HG02943 (cell line): ENCODE results near the gene WDR11.
"Not testable (repeated sequence)": the region's sequence is repeated elsewhere in the genome, so short reads cannot be mapped to it uniquely, and the experiment has no call there.

Source experiments
- ATAC-seq: cut with Tn5 transposase; IDR thresholded peaks from one replicate; pipeline ENCODE4 v1.9.1; 2021; ENCODE audit warnings: mild to moderate bottlenecking, low read depth, moderate library complexity; ENCODE audit not compliant: unreplicated experiment

Gene WDR11

DNA sequence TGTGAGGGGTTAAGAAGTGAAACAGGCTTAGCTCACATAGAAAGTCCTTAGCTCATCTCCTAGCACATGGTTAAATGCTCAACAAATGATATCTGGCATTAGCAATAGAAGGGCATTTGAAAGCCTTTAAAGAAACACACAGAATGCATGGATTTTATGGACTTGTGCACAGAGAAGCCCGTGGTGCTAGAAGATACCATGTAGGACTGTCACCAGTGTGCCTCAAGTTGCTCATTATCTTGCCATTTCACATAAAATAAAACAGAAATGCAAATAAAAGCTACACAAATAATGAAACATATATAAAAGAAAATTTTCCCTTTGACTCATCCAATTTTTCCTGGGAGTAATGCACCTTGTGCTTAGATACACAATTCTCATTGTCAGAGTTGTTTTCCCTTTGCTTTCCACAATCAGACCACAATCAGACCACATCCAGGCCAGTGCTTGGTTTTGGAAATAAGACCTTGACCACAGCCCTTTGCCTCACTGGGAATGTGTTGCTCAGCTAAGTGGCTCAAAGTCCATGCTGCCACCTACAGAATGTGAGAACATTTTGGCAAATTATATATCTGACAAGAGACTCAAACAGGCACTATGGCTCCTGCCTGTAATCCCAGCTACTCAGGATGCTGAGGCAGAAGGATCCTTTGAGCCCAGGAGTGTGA is 9.5 kb upstream of the WDR11 start:
- no peak for ATAC-seq

DNA sequence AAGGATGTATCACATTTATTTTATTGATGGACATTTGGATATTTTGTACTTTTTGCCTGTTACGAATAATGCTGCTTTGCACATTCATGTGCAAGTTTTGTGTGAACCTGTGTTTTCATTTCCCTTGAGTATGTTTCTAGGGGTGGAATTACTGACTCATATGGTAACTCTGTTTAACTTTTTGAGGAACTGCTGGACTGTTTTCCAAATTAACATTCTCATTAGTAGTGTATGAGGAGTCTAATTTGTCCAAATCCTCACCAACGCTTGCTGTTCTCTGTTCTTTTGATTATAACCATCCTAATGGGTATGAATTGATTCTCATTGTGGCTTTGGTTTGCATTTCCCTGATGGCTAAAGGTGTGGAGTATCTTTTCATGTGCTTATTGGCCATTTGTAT is 3.2 kb downstream of the WDR11 start:
- ATAC-seq: no peak

DNA sequence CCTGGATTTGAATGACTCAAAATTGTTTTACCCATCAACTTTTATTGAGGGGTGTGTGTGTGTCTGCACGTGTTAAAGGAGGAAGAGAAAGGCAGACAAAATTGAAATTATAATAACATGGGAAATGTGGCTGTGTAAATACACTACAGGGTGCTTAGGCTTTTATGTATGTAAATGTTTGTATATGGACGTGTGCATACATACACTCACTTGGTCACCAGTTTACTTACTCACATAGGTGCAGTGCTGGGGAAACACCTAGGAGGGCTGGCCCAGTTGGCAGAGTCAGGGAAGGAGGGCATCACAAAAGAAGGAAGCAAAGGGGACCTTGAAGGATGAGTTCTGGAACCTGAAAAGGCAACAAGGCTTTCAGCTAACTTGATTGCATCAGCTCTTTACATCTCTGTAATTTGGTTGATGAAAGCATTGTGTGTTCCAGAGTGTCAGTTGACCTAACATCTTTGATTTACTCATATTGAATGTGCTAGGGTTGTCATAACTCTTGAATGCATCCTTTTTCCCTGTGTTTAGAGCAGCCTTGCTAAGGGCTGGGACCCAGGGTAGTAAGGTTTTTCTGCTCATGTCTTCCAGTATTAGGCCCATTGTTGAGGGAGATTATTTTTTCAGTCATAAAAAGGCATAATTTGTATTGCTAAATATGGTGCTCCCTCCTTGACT is 10.2 kb downstream of the WDR11 start:
- ATAC-seq: no peak

DNA sequence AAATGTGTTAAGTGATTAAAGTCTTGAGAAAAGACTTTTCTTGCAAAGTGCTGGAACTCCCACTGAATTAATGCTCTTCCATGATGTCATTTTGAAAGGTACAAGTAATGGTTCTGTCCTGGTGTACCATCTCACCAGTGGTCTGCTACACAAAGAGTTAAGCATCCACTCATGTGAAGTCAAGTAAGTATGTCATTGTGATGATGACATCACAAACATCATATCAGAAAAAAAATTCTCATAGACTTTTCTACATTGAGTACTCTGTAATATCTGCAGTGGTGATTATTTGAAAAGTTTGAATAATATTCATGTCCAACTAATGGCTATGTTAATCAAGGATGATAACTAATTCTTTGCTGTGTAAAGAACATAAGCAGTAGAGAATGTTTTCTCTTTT is 22.6 kb downstream of the WDR11 start:
- no peak for ATAC-seq

DNA sequence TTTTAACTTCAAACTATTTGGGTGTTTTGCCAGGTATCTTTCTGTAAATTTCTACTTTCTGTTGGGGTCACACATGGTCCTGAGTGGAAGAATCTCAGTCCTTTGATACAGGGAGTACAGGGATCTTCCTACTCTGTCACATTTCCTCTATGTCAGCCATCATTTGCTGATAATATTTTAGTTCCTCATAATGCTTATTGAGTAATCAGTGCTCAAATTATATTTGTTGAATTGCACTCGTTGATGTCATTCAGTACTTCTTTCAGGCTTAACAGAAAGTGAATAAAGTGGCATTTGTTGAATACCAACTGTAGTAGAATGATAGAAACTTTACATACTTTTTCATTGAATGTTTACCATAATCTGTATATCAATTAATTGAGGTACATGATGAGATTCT is 31.9 kb downstream of the WDR11 start:
- no peak for ATAC-seq

DNA sequence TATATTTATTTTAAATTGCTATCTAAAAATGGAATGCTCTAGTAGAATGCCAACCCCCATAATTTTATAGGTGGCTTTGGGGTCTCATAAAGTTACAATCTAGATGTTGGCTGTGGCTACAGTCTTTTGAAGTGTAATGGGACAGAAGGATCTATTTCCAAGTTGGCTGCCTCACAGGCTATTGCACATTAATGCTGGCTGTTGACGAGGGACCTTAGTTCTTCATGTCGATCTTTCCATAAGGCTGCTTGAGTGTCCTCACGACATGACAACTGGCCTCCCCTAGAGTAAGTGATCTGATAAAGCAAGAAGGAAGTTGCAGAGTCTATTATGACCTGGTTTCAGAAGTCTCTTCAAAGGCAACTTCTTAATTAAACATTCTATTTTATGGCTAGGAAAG is 36.3 kb downstream of the WDR11 start:
- no peak for ATAC-seq

DNA sequence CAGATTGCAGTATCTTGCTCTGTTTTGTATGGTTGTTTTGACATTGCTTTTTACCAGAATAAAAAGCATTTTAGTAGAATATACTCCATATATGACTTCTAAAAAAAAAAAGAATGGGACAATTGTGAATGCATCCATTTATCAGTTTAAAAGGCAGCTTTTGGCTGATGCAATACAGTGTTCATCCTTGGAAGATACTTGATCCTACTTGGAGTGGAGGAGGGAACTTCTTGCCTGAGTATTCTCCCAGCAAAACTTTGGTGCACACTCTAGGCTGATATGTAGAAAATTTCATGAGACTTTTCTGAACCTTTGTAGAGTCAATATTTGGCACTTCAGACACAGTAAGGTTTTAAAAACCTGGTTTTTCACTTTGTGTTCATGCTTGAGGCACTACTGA is 40.2 kb downstream of the WDR11 start:
- ATAC-seq: no peak

DNA sequence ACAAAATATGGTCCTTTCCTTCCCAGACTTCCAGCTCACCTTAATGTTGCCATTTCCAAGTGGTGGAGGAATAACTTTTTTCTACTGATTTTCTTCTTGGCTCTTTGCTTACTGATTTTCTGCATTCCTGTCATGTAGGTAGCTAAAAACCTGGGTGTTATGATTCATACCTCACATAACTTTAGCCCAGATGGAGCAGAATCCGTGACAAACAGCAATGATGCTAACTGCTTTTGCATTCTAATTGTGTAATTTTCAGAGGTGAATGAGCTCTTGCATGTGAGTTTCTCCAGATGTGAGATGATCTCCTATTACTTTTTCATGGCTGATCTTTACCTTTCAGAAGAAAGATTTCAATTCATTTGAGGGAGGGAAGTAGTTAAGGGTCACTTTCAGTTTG is 43.4 kb downstream of the WDR11 start:
- ATAC-seq: no peak

DNA sequence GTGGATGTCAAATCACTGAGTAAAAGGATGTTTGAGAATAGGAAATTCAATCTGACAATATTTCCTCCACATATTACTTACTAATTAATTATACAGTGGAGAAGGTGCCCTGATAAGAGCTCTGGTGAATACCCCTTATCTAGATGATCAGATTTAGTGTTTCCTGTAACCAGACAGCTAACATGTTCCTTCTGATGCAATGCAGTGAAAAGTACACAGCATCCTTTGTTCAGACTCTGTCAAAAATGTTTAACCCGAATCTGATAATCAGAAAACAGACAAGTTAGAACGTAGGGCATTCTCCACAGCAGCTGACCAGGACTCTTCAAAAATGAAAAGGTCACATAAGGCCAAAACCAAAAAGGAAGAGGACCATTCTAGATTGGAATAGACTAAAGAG is 46.2 kb downstream of the WDR11 start:
- no peak for ATAC-seq

DNA sequence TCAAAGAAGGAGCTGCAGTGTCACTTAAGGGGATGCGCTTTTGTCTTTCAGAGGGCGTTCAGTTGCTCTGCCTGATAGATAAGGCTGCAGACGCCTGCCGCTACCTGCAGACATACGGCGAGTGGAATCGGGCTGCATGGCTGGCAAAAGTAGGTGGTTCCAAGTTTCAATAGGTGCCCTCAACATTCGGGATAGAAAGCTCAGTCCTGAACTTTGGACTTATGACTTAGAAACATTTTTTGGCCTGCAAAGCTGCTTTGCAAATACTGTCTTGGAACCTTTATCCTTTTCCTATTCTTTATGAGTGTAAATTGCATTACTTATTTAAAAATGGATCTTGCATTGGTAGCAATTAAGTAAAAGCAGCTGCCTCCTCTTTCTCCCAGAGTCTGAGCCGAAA is 54.1 kb downstream of the WDR11 start:
- ATAC-seq: no peak

DNA sequence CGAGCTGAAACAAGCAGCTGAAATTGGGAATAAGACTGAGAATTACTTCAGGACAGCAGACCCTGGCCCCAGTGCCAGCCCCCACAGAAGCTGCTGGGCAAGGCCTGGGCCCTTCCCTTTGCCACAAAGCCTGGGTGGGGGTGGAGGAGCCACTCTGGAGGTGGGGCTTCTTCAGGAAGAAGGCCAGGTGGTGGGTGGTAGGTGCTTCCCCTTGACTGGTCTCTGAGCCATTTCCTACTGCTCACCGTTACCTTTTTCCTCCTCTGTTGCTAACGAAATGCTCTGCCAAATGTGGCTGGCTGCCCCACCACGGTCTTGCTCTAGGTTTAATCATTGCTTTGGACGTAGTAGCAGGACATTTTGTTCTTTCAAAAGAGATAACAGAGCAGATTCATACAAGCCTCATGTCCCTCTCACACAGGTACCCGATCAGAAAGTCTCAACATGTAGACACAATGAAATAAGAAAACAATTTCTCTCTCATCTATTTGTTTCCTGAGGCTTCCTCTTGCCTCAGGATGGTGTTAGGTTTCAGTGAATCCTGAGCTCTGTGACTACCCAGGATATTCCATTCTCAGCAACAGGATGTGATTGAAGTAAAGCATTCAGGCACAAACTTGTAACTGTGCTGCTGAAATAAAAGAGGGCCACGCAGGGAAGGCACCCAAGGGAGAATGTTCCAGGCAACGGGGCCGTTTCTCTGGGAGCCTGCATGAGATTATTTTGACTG is 66.5 kb downstream of the WDR11 start:
- ATAC-seq: no peak

DNA sequence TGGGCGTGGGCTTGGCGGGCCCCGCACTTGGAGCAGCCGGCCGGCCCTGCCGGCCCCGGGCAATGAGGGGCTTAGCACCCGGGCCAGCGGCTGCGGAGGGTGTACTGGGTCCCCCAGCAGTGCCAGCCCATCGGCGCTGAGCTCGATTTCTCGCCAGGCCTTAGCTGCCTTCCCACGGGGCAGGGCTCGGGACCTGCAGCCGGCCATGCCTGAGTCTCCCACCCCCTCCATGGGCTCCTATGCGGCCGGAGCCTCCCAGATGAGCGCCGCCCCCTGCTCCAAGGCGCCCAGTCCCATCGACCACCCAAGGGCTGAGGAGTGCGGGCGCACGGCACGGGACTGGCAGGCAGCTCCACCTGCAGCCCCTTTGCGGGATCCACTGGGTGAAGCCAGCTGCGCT is 72.7 kb downstream of the WDR11 start:
- ATAC-seq: not testable (repeated sequence)

DNA sequence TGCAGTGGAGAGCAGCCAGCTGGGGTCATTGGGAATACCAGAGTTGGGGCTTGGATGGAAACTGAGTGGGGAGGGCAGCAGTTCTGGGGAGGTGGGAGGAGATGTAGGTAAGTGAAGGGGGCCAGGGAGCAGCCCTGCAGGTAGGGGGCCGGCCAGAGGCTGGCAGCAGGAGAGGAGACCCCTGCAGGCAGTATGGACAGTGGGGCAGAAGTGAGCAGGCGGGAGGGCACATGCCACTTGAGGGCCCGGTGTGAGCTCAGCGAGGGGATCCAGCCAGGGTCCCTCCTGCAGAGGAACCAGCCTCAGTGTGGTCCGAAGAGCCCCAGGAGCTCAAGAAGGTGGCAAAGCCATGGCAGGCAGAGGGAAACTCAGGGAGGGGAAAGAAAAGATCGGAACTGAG is 75.4 kb downstream of the WDR11 start:
- ATAC-seq: no peak

DNA sequence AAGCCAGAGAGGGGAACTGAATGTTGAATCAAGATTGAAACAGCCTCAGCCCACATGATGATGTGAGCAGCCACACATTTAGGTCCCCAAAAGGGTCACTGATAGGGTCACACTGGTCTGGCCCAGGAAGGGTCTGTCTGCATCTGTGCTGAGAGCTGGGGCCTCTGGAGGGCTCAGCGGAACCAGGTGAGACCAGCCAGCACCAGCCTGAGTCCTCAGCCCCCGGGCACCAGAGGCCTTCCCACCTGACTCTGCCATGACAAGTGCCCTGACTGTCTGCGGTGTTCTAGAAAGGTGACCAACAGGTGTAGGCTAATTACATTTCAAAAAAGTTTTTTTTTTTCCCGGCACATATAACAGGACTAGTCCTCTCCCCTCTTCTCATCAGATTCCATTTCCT is 76.2 kb downstream of the WDR11 start:
- no peak for ATAC-seq

DNA sequence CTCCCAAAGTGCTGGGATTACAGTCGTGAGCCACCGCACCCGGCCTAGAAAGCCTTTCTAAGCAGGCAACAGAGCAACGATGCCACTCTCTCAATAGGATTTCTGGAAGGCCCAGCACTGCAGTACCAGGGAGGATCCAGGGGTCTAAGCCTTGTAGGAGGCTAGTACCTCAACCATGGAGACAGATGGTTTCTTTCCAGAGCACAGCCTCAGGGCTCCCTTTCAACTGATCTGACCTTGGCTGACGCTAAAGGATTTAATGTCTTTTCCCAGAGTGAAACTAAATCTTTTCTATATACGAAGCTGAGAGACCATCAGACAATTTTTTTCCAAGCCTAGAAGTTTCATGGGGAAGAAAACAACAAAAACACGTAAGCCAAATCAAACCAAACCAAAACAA is 78.0 kb downstream of the WDR11 start:
- no peak for ATAC-seq

DNA sequence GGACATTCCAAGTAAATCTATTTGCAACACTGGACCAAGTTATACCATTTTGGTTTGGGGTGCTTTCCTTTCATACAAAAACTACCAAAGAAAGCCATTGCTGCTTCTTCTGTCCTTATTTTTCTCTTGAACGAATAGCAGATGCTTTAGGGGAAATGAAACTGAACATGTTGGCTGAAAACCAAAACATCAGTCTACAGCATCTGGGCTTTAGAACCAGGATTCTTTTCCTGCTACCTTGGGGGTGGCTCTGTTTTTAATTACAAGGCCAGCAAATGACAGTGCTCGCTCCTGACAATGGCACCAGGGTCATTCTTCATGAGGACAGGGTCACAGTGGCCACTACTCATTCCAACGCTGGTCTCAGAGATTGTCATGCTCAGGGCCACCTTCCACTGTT is 80.3 kb downstream of the WDR11 start:
- no peak for ATAC-seq

DNA sequence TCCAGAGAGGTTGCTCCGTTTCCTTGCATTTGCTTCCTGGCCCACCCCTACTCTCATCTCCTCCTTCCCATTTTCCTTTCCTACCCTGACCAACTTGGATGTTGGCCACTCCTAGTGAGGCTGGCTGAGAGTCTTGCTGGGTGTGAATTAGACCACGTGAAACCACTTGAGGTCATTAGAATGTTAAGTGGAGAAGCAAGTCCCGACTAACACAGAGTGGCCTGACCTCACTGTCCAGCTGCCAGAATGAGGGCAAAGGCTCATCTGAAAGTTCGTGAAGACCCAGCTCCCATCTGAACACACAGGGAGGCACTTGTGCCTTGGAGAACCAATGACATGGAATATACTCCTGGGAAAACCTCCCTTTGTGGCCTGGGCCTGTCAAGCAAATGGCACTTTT is 80.8 kb downstream of the WDR11 start:
- ATAC-seq: no peak

DNA sequence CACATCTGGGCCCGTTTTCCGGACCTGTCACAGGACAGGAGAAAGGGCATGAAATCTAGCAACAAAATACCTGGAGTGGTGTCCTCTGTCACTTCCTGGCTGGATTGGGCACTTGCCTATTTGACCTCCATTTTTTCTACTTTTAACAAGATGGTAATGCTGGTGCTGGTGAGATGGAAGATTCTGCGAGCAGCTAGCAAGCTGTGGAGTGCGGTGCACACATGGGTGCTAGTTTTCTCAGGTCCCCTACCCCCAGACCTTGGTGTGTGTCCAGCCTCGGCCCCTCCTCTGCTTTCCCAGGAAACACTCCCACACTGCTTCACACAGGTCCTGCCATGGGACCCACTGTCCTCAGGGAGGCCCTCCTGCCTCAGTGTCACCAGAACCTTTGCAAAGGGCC is 87.7 kb downstream of the WDR11 start:
- no peak for ATAC-seq

DNA sequence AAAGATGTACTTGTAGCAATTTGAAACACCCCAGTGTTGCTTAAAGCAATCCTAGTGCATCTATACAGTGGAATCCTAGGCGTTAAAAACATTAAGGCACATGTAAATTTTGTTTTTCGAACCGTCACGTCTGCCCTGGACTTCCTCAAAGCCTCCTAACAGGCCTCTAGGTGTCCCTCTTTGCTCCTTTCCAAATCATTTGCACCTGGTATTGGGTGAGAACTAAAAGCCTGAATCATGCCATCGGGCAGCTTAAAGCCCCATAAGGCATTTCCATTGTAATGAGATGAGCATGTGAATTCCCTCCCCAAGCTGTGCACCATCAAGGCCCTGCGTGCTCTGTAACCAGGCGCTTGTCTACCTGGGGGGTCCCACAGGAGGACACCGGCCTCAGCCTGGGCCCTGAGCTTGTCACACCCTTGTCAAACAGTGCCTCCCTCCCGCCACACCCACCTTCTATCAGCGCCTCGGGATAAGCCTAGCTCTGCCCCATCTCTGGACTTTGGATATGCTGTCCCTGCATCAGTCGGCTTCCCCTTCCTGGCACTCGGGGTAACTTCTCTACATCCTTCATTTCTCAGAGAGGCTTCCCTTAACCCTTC is 89.2 kb downstream of the WDR11 start:
- ATAC-seq: no peak

DNA sequence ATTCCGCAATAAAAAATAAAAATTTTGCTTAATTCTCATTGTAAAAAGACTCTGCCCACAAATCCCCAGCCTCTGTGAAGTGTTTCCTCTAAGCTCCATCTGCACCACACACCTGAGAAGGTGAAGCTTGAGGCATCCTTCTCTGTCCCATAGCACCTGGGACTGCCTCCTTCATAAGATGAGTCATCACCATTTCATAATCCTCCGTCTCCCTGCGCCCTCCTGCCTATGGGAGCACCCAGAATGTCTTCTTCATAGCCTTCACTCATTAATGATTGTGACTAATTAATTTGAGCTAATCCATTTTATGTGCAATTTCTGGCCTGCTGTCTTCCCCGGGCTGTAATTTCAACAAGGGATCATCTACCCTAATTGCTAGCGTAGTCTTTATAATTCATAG is 90.3 kb downstream of the WDR11 start:
- ATAC-seq: no peak

DNA sequence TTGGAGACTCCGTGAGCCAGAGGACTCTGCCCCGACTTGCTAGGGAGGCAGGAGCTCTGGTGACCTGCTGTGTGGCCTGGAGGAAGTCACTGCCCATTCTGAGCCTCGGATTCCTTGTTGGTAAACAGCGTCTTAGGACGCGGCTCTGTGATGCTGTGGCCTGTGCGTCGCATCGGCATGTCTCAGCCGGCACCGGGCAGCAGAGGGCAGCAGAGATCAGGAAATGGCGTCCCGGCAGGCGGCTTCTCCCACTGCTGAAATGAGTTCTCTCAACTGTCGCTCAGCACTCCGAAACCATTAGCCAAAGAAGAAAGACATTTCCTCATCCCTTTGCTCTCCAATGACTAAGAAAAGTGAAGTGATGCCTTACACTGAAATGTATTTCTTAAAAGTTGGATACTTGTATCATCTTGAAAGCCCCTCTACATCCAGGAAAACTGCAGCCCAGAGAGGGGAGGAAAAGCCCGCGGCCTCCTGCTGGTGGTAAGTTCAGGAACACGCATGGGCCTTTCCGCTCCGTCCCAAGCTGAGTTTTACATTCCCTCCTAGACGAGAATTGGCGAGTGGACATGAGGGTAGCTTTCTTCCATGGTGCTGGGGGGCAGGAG is 91.7 kb downstream of the WDR11 start:
- no peak for ATAC-seq
